H1 (cell line): ENCODE measurements around the gene PTGIS. TPM values are rescaled to one million over a fixed set of nuclear protein-coding genes. Genes with fewer than 3 reads are reported as not detected.
A peak's percentile ranks its signal among the peaks of the same experiment; 100 is the strongest.

Source experiments
- CTCF ChIA-PET: fragments of 300-600 bp; sonication (Branson Sonifier 250); formaldehyde crosslinking; loops from one replicate; lab custom pipeline; 2021; ENCODE audit not compliant: partially characterized antibody; lab: Charles Lee
- POLR2A ChIA-PET: fragments of 300-600 bp; sonication (Branson Sonifier 250); formaldehyde crosslinking; loops from one replicate; lab custom pipeline; 2021; ENCODE audit warnings: inconsistent platforms; ENCODE audit not compliant: partially characterized antibody; lab: Charles Lee
- DNase-seq, 2 experiments: peaks; one replicate each; pipeline versions ENCODE4 v3.0.0 to v3.0.0-alpha.2; 2010 to 2022; ENCODE audit warnings: low spot score in 2 of 2, low read depth in 1 of 2, mixed read lengths in 1 of 2
- FAIRE-seq: peaks from 2 replicates; lab custom pipeline; 2011; peaks lifted over from hg19 to GRCh38; lab: Jason Lieb, UNC
- H2AFZ ChIP-seq: 2 replicates; pipeline ENCODE4 v1.8.1; 2012; ENCODE audit warnings: low read length, inconsistent platforms
- H2AK5ac ChIP-seq: 2 replicates; pipeline ENCODE4 v1.6.1; 2013; ENCODE audit warnings: low read depth, low read length
- H2BK120ac ChIP-seq: replicated peaks from 2 replicates; pipeline ENCODE3; 2013; ENCODE audit warnings: low read depth, low read length, inconsistent platforms
- H2BK12ac ChIP-seq: 2 replicates; pipeline ENCODE4 v1.6.1; 2013; ENCODE audit warnings: low read depth, low read length
- H2BK15ac ChIP-seq: 2 replicates; pipeline ENCODE4 v1.6.1; 2013; ENCODE audit warnings: low read length
- H2BK20ac ChIP-seq: 2 replicates; pipeline ENCODE4 v1.6.1; 2013; ENCODE audit warnings: low read length
- H2BK5ac ChIP-seq: 2 replicates; pipeline ENCODE4 v1.6.1; 2013; ENCODE audit warnings: low read depth, low read length
- H3K14ac ChIP-seq: 2 replicates; pipeline ENCODE4 v1.6.1; 2013; ENCODE audit warnings: inconsistent platforms; ENCODE audit not compliant: insufficient read length
- H3K18ac ChIP-seq: 2 replicates; pipeline ENCODE4 v1.6.1; 2013; ENCODE audit warnings: low read length; ENCODE audit errors: extremely low read depth
- H3K23ac ChIP-seq: 2 replicates; pipeline ENCODE4 v1.6.1; 2013; ENCODE audit warnings: inconsistent platforms; ENCODE audit not compliant: insufficient read length
- H3K23me2 ChIP-seq: 2 replicates; pipeline ENCODE4 v1.6.1; 2013; ENCODE audit warnings: low read depth, low read length
- H3K27ac ChIP-seq: 2 replicates; pipeline ENCODE4 v1.6.1; 2011; ENCODE audit warnings: low read depth, low read length, inconsistent platforms
- H3K27me3 ChIP-seq, 4 experiments: replicated peaks in 1 of 4; 1 replicate in 1 of 4; 2 replicates in 3 of 4; pipeline versions ENCODE4 v1.6.1 to v1.8.1; 2011 to 2013; ENCODE audit warnings: low read length in 3 of 4, mild to moderate bottlenecking in 3 of 4, inconsistent platforms in 2 of 4, mixed read lengths in 2 of 4, moderate library complexity in 1 of 4; ENCODE audit not compliant: control insufficient read depth in 3 of 4, insufficient read depth in 3 of 4; ENCODE audit errors: extremely low read depth in 1 of 4
- H3K36me3 ChIP-seq, 4 experiments: 2 replicates each; pipeline versions ENCODE4 v1.6.1 to v1.8.1; 2011 to 2013; ENCODE audit warnings: mild to moderate bottlenecking in 4 of 4, low read length in 3 of 4, moderate library complexity in 2 of 4, control low read depth in 1 of 4, inconsistent platforms in 1 of 4; ENCODE audit not compliant: insufficient read depth in 4 of 4, control insufficient read depth in 2 of 4
- H3K4ac ChIP-seq: replicated peaks from 2 replicates; pipeline ENCODE3; 2013; ENCODE audit warnings: low read length, low read depth, mixed read lengths, inconsistent platforms; ENCODE audit not compliant: insufficient read length
- H3K4me1 ChIP-seq, 4 experiments: replicated peaks in 1 of 4; 1 replicate in 1 of 4; 2 replicates in 3 of 4; pipeline versions ENCODE4 v1.6.1 to v1.8.1; 2011 to 2013; ENCODE audit warnings: low read length in 3 of 4, inconsistent platforms in 2 of 4, mixed read lengths in 1 of 4; ENCODE audit not compliant: insufficient read depth in 4 of 4, control insufficient read depth in 3 of 4
- H3K4me2 ChIP-seq, 2 experiments: 2 replicates each; pipeline versions ENCODE4 v1.6.1 to v1.8.1; 2011 to 2013; ENCODE audit warnings: low read depth in 2 of 2, low read length in 2 of 2, control low read depth in 1 of 2, inconsistent platforms in 1 of 2, mild to moderate bottlenecking in 1 of 2; ENCODE audit not compliant: insufficient read depth in 1 of 2
- H3K4me3 ChIP-seq, 4 experiments: fragments of 200-600, 300-600 bp in 1 of 4; sonication (generic), shearing (Covaris generic), sonication (Bioruptor Twin) in 1 of 4; 2 replicates each; pipeline versions ENCODE4 v1.5.1 to v1.8.1; 2011 to 2016; ENCODE audit warnings: low read length in 4 of 4, low read depth in 3 of 4, control low read depth in 2 of 4, inconsistent platforms in 2 of 4, mild to moderate bottlenecking in 2 of 4, mixed read lengths in 1 of 4, moderate library complexity in 1 of 4; ENCODE audit not compliant: insufficient read depth in 2 of 4; ENCODE audit errors: extremely low read depth in 1 of 4
- H3K56ac ChIP-seq: replicated peaks from 2 replicates; pipeline ENCODE3; 2013; ENCODE audit warnings: low read depth, mild to moderate bottlenecking, mixed read lengths, low read length, inconsistent platforms; ENCODE audit not compliant: insufficient read length
- H3K79me1 ChIP-seq: 2 replicates; pipeline ENCODE4 v1.6.1; 2013; ENCODE audit warnings: low read depth, low read length, control low read depth
- H3K79me2 ChIP-seq, 2 experiments: 2 replicates each; pipeline versions ENCODE4 v1.6.1 to v1.8.1; 2012 to 2013; ENCODE audit warnings: low read length in 2 of 2, mild to moderate bottlenecking in 2 of 2, inconsistent platforms in 1 of 2; ENCODE audit not compliant: insufficient read depth in 2 of 2, control insufficient read depth in 1 of 2
- H3K9ac ChIP-seq, 4 experiments: replicated peaks in 1 of 4; 1 replicate in 1 of 4; 2 replicates in 3 of 4; pipeline versions ENCODE4 v1.6.1 to v1.8.1; 2011 to 2013; ENCODE audit warnings: low read depth in 3 of 4, low read length in 3 of 4, control low read depth in 2 of 4, mild to moderate bottlenecking in 2 of 4, moderate library complexity in 2 of 4, inconsistent platforms in 1 of 4; ENCODE audit errors: extremely low read depth in 1 of 4
- H3K9me3 ChIP-seq, 2 experiments: 2 replicates each; pipeline versions ENCODE4 v1.6.1 to v1.8.1; 2012 to 2013; ENCODE audit warnings: mild to moderate bottlenecking in 2 of 2, moderate library complexity in 2 of 2, control low read depth in 1 of 2, inconsistent platforms in 1 of 2, low read depth in 1 of 2, low read length in 1 of 2, mixed read lengths in 1 of 2; ENCODE audit not compliant: insufficient read depth in 2 of 2
- H4K20me1 ChIP-seq, 2 experiments: replicated peaks in 1 of 2; 2 replicates each; pipeline versions ENCODE3 to v1.8.1; 2011 to 2013; ENCODE audit warnings: inconsistent platforms in 2 of 2, low read length in 2 of 2, mild to moderate bottlenecking in 1 of 2; ENCODE audit not compliant: insufficient read depth in 2 of 2, control insufficient read depth in 1 of 2
- H4K5ac ChIP-seq: 2 replicates; pipeline ENCODE4 v1.6.1; 2013; ENCODE audit warnings: low read length, low read depth, mixed read lengths, inconsistent platforms; ENCODE audit not compliant: insufficient read length
- H4K8ac ChIP-seq: 2 replicates; pipeline ENCODE4 v1.8.0; 2013; ENCODE audit warnings: mild to moderate bottlenecking, moderate library complexity, low read length, inconsistent platforms; ENCODE audit not compliant: insufficient read depth; ENCODE audit errors: extremely low read depth
- H4K91ac ChIP-seq: replicated peaks from 2 replicates; pipeline ENCODE3; 2013; ENCODE audit warnings: low read length, mixed read lengths, inconsistent platforms; ENCODE audit not compliant: insufficient read length
- BACH1 ChIP-seq: IDR thresholded peaks from 2 replicates; pipeline ENCODE4 v1.6.1; 2012; ENCODE audit warnings: low read length, improper control_type of control experiment
- BRCA1 ChIP-seq: IDR thresholded peaks from 2 replicates; pipeline ENCODE4 v1.6.1; 2012; ENCODE audit warnings: low read depth, low read length, improper control_type of control experiment
- JUND ChIP-seq: IDR thresholded peaks from 2 replicates; pipeline ENCODE4 v1.6.1; 2011; ENCODE audit warnings: mild to moderate bottlenecking, improper control_type of control experiment, low read length
- SIX5 ChIP-seq: IDR thresholded peaks from 2 replicates; pipeline ENCODE4 v1.6.1; 2011; ENCODE audit warnings: mild to moderate bottlenecking, low read depth, low read length
- WGBS, 2 experiments: shearing (Covaris generic) in 1 of 2; methylation state at CpG; one replicate each; pipeline versions ENCODE4 v1.1.6 to v1.1.7; 2013 to 2015; ENCODE audit warnings: low lambda C conversion rate in 2 of 2, mixed read lengths in 2 of 2, inconsistent platforms in 1 of 2, low coverage in 1 of 2, missing lambda C conversion rate in 1 of 2; ENCODE audit not compliant: insufficient replicate concordance in 2 of 2, insufficient coverage in 1 of 2, insufficient read length in 1 of 2; ENCODE audit errors: extremely low coverage in 1 of 2, missing lambda C conversion rate in 1 of 2; 5-methylcytosine and 5-hydroxymethylcytosine counted together
- polyA plus RNA-seq, 7 experiments: library from polyadenylated mRNA; depleted of rRNA in 3 of 7; stranded (reverse) in 5 of 7; unstranded in 2 of 7; fragments of >200 nt in 5 of 7; fragments of 200-250 nt in 2 of 7; gene quantifications; 1 replicate in 5 of 7; 2 replicates in 1 of 7; 4 replicates in 1 of 7; pipeline versions ENCODE4 v1.2.1 to v1.2.3, GENCODE V29; 2011 to 2013; ENCODE audit warnings: missing spikeins in 2 of 7, mixed read lengths in 2 of 7
- total RNA-seq: library from RNA; stranded (reverse); fragmentation: NEBNext Ultra II Directional; extraction: Animal tissue kit (Norgen Biotek cat#: 25700); gene quantifications from 2 replicates; pipeline ENCODE4 v1.2.1, GENCODE V29; 2021

Gene PTGIS
- total and polyA plus RNA-seq, 2 of the 8 experiments (the other 6 are each of a cell fraction or from before 2014, with no cell fraction given): 29.9 to 35.5 TPM

DNA sequence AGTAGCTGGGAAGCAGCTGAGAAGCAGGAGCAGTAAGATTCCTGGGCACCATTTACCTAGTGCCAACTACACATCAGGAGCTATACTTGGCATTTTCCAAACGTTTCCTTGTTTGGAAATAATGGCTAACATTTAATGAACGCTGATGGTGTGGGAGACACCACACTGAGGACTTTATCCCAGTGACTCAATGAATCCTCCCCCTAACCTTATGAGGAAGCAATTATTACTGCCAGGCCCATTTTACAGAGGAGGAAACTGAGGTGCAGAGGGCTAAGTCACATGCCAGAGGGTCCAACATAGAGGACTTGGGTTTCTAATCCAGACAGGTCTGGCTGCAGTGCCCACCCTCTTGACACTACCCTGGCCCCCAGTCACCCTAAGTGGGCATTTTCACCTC, 6.1 kb downstream of the PTGIS start:
- H2AFZ ChIP-seq: no peak overlapping the region
- no peak overlapping the region for H3K4me3 ChIP-seq
- ChIA-PET POLR2A (interaction anchor here (1.1 to 1.2 kb wide), 3 partner anchors 9 to 80 kb away, joined by 3 to 4 read pairs (median 3); no protein-coding TSS in a partner anchor), CTCF (interaction anchor here (0.8 to 1.6 kb wide), 4 partner anchors 19 to 48 kb away, joined by 3 to 12 read pairs (median 4); no protein-coding TSS in a partner anchor)
- no peak overlapping the region for H3K23ac ChIP-seq
- H3K36me3 ChIP-seq: peaks cover 0 to 11% (median 0%) of the 10 kb centered on the region in 4 experiments; a peak in 2 of 8 replicates
- no peak overlapping the region for H2AK5ac ChIP-seq
- no peak overlapping the region for H3K14ac ChIP-seq
- H3K79me2 ChIP-seq: peaks cover 0 to 26% of the 10 kb centered on the region in 2 experiments; a peak in 2 of 4 replicates
- peak overlapping the region; percentile 19 for H3K4ac ChIP-seq
- peaks cover 9 to 21% (median 15%) of the 10 kb centered on the region in 4 experiments; a peak in 6 of 7 replicates for H3K4me1 ChIP-seq
- DNase-seq: no peak
- H3K18ac ChIP-seq: peak overlapping the region; percentile 55; the same call in 1 of the 2 replicates
- TF ChIP-seq SIX5 (no peak), BRCA1 (no peak), BACH1 (no peak), JUND (no peak)
- peak overlapping the region; percentile 84; the same call in 1 of the 2 replicates for H2BK15ac ChIP-seq
- WGBS, 2 experiments: 82% methylated on average over 2 of the region's 2 CpGs; no CpG with 5 or more reads in 1 of the 2 experiments
- H2BK120ac ChIP-seq: no peak overlapping the region
- no peak overlapping the region for H2BK20ac ChIP-seq
- no peak overlapping the region; the same call in 1 of the 2 replicates for H3K27ac ChIP-seq
- 0 out of 2 replicates have a peak overlapping the region, but pooled peaks have one; percentile 55 for H2BK5ac ChIP-seq
- H3K9ac ChIP-seq: no peak overlapping the region
- 0 out of 2 replicates have a peak, but pooled peaks cover 3% of the 10 kb centered on the region for H3K79me1 ChIP-seq
- H3K27me3 ChIP-seq: no peaks in the 10 kb centered on the region
- FAIRE-seq: no peak
- peak overlapping the region; percentile 7 for H4K8ac ChIP-seq
- no peak overlapping the region for H3K4me2 ChIP-seq
- peak overlapping the region; percentile 41 for H4K91ac ChIP-seq
- H3K23me2 ChIP-seq: no peaks in the 10 kb centered on the region
- no peak overlapping the region for H2BK12ac ChIP-seq
- no peak overlapping the region for H4K5ac ChIP-seq
- no peak overlapping the region for H3K56ac ChIP-seq
- H3K9me3 ChIP-seq: no peaks in the 10 kb centered on the region
- H4K20me1 ChIP-seq: no peaks in the 10 kb centered on the region
